ENCODE measurements around the gene AXIN1.
"Not testable (repeated sequence)": the region's sequence is repeated elsewhere in the genome, so short reads cannot be mapped to it uniquely, and the experiment has no call there.

Gene AXIN1

GRCh38 chr16:263182-263774 lies 89.2 kb downstream of the AXIN1 start:
- no peak for DNase-seq

GRCh38 chr16:262121-262745 lies 90.3 kb downstream of the AXIN1 start:
- DNase-seq, result no peak

- DNase-seq, result no peak
Observed at GRCh38 chr16:261031-261691, 91.4 kb downstream of the AXIN1 start.

GRCh38 chr16:260326-260725 lies 92.2 kb downstream of the AXIN1 start:
- no peak for DNase-seq

- no peak for DNase-seq
Observed at GRCh38 chr16:259814-260253, 92.7 kb downstream of the AXIN1 start.

- DNase-seq, result no peak
Observed at GRCh38 chr16:259226-259625, 93.3 kb downstream of the AXIN1 start.

- DNase-seq, result not testable (repeated sequence)
Observed at GRCh38 chr16:258091-258490, 94.4 kb downstream of the AXIN1 start.

- no peak for DNase-seq
Observed at GRCh38 chr16:255183-255582, 97.3 kb downstream of the AXIN1 start.

- DNase-seq, result no peak
Observed at GRCh38 chr16:254461-254860, 98.1 kb downstream of the AXIN1 start.

- DNase-seq, result no peak
Observed at GRCh38 chr16:253833-254232, 98.7 kb downstream of the AXIN1 start.

- peak; percentile 20 for DNase-seq
Observed at GRCh38 chr16:252366-253337, 99.9 kb downstream of the AXIN1 start.

GRCh38 chr16:249431-249830 lies 103.1 kb downstream of the AXIN1 start:
- no peak for DNase-seq

- no peak for DNase-seq
Observed at GRCh38 chr16:247027-247426, 105.5 kb downstream of the AXIN1 start.

- DNase-seq, result no peak
Observed at GRCh38 chr16:245105-245504, 107.4 kb downstream of the AXIN1 start.

- no peak for DNase-seq
Observed at GRCh38 chr16:243348-243747, 109.2 kb downstream of the AXIN1 start.

- no peak for DNase-seq
Observed at GRCh38 chr16:242281-242680, 110.2 kb downstream of the AXIN1 start.

GRCh38 chr16:240559-240958 lies 112.0 kb downstream of the AXIN1 start:
- no peak for DNase-seq

GRCh38 chr16:239948-240277 lies 112.6 kb downstream of the AXIN1 start:
- DNase-seq, result no peak

Data from stimulated activated CD4-positive, alpha-beta T cell treated with anti-CD3 and anti-CD28 coated beads, Interleukin-4, amount 100 ng/mL, for 1 hour (primary cell).